MG63 (cell line): ENCODE results near the gene CNP. TPM values are rescaled to one million over a fixed set of nuclear protein-coding genes. Genes with fewer than 3 reads are reported as not detected.

Experiments used
- DNase-seq: peaks from one replicate; pipeline ENCODE4 v3.0.0-alpha.2; 2020
- H3K27me3 ChIP-seq: fragments of 250-450 bp; sonication (Bioruptor Pico); 2 replicates; pipeline ENCODE4 v1.5.1; 2020; ENCODE audit warnings: mild to moderate bottlenecking, moderate library complexity
- H3K36me3 ChIP-seq: fragments of 250-450 bp; sonication (Bioruptor Pico); 2 replicates; pipeline ENCODE4 v1.5.1; 2020; ENCODE audit warnings: mild to moderate bottlenecking, moderate library complexity
- H3K4me3 ChIP-seq: fragments of 250-450 bp; sonication (Bioruptor Pico); 2 replicates; pipeline ENCODE4 v1.5.1; 2020; ENCODE audit warnings: mild to moderate bottlenecking, moderate library complexity
- H3K9me3 ChIP-seq: fragments of 250-450 bp; sonication (Bioruptor Pico); 2 replicates; pipeline ENCODE4 v1.5.1; 2020; ENCODE audit warnings: mild to moderate bottlenecking, moderate library complexity
- total RNA-seq: library from RNA; depleted of rRNA; stranded (reverse); fragments of >200 nt; shearing (Covaris generic); gene quantifications from 2 replicates; pipeline ENCODE4 v1.2.3, GENCODE V29; 2014; ENCODE audit warnings: low replicate concordance

The CNP gene
- total RNA-seq, 1 experiment from 2014 or later, result 97.2 TPM

DNA sequence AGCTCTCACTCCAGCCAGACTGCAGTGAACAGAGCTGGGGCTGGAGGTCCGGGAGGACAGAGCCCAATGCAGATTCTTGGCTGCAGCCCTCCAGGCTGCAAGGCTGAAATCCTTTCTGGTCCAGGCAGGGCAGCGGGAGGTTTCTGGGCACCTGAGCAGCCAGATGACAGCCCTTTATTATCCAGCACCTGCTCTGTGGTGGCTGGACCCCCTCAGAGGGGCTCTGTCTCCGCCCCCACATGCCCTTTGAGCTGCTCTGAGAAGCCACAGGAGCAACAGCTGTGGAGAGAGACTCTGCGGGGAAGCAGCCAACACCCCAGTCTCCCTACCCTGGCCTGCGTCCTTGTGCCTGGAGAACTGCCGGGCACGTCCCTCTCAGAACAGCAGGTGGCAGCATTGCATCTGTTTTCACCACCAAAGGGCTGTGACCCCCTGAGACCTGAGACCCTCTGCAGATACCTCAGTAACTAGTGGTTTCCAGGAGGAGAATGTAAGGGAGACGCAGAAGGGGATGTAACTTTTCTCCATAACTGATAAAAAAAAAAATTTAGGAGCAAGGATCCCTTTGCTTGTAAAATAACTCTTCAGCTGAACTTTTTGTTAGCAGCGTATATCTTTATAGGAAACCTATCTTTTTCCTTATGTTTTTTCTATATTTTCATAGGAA, 3.7 kb upstream of the CNP start:
- Histone ChIP-seq H3K9me3 (no peaks in the 10 kb centered on the region), H3K27me3 (no peaks in the 10 kb centered on the region), H3K36me3 (peaks cover 4% of the 10 kb centered on the region), H3K4me3 (no peak overlapping the region)
- DNase-seq, result peak; percentile 61

GRCh38 chr17:41965694-41966462, 717 bp upstream of the CNP start:
- peak; percentile 42 for DNase-seq
- Histone ChIP-seq H3K4me3 (peak overlapping the region; percentile 88), H3K9me3 (no peaks in the 10 kb centered on the region)

GRCh38 chr17:41967141-41967920, 736 bp downstream of the CNP start:
- H3K27me3 ChIP-seq, result no peaks in the 10 kb centered on the region
- peaks cover 40% of the 10 kb centered on the region for H3K36me3 ChIP-seq
- no peak for DNase-seq
- peak overlapping the region; percentile 88 for H3K4me3 ChIP-seq
- no peaks in the 10 kb centered on the region for H3K9me3 ChIP-seq

More at GRCh38 chr17:41965694-41966462, 717 bp upstream of the CNP start:
- no peaks in the 10 kb centered on the region for H3K27me3 ChIP-seq
- H3K36me3 ChIP-seq, result peaks cover 27% of the 10 kb centered on the region

- H3K36me3 ChIP-seq, result peaks cover 47% of the 10 kb centered on the region
- DNase-seq, result no peak
- H3K9me3 ChIP-seq, result no peaks in the 10 kb centered on the region
- H3K4me3 ChIP-seq, result peak overlapping the region; percentile 88
- no peaks in the 10 kb centered on the region for H3K27me3 ChIP-seq
Observed at GRCh38 chr17:41967921-41968578, 1.5 kb downstream of the CNP start.

- H3K27me3 ChIP-seq, result no peaks in the 10 kb centered on the region
- DNase-seq, result no peak
- peaks cover 53% of the 10 kb centered on the region for H3K36me3 ChIP-seq
- no peak overlapping the region for H3K4me3 ChIP-seq
- H3K9me3 ChIP-seq, result no peaks in the 10 kb centered on the region
Observed at GRCh38 chr17:41968676-41969075, 2.1 kb downstream of the CNP start.

DNA sequence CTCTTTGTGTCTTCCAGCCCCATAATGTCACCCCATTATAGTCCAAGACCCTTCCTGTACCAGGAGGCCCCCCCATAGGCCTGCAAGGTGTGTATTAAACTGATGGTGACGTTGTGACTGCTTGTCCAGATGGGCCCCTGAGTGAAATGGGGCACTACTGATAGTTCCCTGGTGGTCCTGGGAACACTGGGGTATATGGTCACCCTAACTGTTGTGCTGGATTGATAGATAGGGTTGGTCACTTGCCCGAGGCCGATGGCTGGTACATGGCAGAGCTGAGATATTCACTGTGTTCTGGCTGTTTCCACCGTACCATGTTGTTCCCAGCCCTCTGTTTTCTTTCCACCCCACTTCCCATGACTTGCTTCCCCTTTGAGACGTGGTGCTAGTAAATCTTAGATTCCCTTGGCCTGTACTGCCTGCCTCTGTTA, 4.3 kb downstream of the CNP start:
- no peak for DNase-seq
- Histone ChIP-seq H3K9me3 (no peaks in the 10 kb centered on the region), H3K36me3 (peaks cover 75% of the 10 kb centered on the region)

DNA sequence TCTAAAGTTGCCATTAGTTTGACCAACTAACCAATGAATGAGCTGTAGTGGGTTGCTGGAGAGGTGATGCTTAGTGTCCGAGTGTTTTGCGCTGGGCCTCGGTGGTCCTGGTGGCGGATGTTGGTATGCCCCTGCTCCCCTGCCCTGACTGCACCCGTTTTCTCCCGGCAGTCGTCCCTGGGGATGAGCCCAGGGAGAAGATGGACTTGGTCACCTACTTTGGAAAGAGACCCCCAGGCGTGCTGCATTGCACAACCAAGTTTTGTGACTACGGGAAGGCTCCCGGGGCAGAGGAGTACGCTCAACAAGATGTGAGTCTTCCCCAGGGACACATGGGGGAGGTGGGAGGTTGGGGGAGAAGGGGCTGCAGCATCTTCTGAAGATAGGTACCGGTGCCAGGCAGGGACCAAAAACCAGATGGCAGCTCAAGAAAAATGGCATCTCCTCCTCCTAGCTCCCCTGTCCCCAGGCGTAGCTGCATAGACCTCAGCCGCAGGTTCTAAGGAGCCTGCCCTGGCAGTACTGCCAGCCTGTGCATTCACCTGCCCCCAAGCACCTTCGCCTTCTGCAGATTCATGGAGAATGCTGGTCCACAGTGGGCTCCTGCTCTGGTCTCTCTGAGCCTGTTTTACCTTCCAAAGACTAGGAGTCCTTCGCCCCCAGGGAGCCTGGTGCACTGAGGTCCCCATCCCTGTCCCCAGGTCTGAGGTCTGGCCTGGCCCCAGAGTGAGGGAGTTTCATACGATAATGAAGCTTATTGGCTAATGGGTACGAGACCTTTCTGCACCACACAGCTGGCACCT, 5.3 kb downstream of the CNP start:
- no peak overlapping the region for H3K4me3 ChIP-seq
- peaks cover 83% of the 10 kb centered on the region for H3K36me3 ChIP-seq
- no peaks in the 10 kb centered on the region for H3K27me3 ChIP-seq
- H3K9me3 ChIP-seq, result no peaks in the 10 kb centered on the region
- no peak for DNase-seq

More for the DNA sequence above, 4.3 kb downstream of the CNP start:
- no peaks in the 10 kb centered on the region for H3K27me3 ChIP-seq
- no peak overlapping the region for H3K4me3 ChIP-seq

DNA sequence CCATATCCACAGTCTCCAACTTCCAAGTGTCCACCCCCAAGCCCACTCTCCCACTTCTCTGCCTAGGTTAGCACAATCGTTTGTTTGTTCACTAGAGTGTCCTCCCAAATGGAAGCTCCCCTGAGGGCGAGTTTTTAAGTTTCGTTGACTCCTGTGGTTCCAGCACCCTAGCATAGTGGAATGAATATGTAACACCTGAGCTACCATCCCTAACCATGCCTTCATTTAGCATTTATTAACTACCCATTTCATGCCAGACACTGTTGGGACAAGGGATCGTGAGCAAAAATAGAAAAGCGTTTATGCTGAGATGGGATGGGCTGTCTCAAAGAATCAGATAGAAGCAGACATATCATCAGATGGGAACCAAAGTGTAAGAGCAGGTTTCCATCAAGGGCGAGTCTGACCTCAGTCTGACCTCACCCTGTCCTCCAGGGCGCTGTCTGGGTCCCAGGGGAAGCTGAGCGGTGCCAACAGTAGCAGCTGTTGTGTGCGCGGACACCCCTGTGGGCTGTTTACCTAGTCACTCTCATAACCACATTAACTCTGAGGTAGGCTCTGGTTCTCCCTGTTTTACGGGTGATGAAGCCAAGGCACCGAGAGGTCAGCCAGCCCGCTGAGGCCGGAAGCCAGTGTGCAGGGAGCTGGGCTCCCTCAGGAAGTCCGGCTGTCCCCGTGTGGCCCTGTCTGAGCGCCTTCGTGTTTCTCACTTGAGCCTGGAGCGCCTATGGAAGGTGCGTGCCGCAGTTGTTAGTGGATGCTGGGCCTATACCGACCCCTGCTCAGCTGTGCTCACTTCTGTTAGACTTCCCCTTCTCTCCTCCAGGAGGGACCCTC, 6.2 kb downstream of the CNP start:
- Histone ChIP-seq H3K9me3 (no peaks in the 10 kb centered on the region), H3K27me3 (no peaks in the 10 kb centered on the region), H3K36me3 (peaks cover 84% of the 10 kb centered on the region), H3K4me3 (no peak overlapping the region)
- DNase-seq, result no peak

DNA sequence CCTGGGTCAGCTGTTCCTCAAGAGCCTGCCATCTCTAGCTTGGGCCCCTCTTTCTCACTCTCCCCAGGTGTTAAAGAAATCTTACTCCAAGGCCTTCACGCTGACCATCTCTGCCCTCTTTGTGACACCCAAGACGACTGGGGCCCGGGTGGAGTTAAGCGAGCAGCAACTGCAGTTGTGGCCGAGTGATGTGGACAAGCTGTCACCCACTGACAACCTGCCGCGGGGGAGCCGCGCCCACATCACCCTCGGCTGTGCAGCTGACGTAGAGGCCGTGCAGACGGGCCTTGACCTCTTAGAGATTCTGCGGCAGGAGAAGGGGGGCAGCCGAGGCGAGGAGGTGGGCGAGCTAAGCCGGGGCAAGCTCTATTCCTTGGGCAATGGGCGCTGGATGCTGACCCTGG, 6.8 kb downstream of the CNP start:
- Histone ChIP-seq H3K9me3 (no peaks in the 10 kb centered on the region), H3K36me3 (peaks cover 81% of the 10 kb centered on the region), H3K27me3 (no peaks in the 10 kb centered on the region), H3K4me3 (no peak overlapping the region)
- no peak for DNase-seq

GRCh38 chr17:41974031-41974430, 7.4 kb downstream of the CNP start:
- H3K36me3 ChIP-seq, result peaks cover 81% of the 10 kb centered on the region
- no peaks in the 10 kb centered on the region for H3K9me3 ChIP-seq
- no peaks in the 10 kb centered on the region for H3K27me3 ChIP-seq
- no peak for DNase-seq
- no peak overlapping the region for H3K4me3 ChIP-seq

- Histone ChIP-seq H3K4me3 (no peak overlapping the region), H3K27me3 (no peaks in the 10 kb centered on the region), H3K36me3 (peaks cover 79% of the 10 kb centered on the region), H3K9me3 (no peaks in the 10 kb centered on the region)
- no peak for DNase-seq
Observed at GRCh38 chr17:41974658-41975057, 8.1 kb downstream of the CNP start.

DNA sequence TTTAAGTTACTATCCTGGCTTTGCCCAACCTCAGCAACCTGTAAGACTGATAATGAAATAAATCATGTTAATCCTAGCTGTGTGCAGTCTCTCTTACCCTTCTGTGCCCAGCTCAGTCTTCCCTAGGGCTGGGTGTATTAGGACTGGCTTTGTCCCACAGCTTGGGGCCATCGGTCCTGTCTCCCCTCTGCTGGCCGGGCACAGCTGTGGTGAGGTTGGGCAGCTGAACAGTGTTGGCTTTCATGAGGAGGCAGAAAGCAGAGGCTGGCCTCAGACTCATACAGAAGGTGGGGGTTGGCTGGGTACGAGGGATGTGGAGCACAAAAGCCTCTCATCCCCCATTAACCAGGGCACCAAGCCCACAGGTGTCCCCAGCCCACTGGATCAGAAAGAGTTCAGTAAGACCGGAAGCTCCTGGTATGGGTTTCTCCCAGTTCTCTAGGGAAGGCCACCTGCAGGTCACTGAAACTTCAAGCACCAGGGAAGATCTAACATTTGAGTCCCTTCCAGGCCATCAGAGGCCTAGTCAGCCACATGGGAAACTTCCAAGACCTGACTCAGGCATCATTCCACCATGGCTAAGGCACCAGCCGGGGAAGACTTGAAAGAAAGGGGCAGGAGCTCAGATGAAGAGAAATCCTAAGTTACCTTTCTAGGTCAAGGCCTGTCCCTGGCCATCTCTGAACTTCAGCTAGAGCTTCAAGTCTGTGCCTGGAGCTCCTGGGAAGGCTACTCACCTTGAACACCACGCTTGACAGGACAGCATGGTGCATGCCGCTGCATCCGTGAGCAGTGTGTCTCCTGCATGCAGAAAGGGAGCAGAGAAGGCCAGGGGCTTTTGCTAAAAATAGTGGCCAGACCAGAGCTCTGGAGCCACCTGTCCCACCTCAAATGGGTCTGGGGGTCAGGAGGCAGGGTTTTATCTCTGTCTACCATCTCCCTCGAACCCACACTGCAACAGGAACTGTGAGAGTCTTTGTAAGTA, 8.8 kb downstream of the CNP start:
- Histone ChIP-seq H3K9me3 (no peaks in the 10 kb centered on the region), H3K4me3 (no peak overlapping the region), H3K36me3 (peaks cover 85% of the 10 kb centered on the region), H3K27me3 (no peaks in the 10 kb centered on the region)
- peak; percentile 64 for DNase-seq

DNA sequence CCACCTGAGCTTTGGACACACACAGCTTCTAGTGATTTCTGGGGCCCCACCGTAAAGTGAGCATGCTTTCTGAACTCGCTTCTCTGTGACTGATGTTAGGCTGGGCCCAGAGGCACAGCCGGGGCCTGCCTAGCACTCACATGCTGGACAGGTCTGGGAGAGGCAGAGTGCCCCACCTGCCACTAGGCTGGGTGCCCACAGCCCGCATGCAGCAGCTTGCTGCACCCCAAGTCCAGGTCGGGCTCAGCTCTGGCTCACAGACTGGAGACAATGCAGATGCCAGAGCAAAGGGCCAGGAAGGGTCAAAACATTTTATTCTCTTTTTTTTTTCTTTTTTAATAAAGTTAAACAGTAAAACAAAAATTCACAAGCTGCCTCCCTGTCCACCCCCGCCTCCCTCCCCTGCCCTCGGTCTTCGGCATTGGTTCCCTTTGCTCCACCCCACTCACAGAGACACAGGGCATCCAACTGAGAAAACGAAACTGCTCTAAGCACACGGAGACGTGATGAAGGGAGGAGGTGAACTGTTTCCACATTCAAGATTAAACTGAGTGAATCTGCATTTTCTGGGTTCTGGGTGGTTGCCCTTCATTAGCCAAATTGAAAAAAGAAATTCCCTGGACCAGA, 9.7 kb downstream of the CNP start:
- Histone ChIP-seq H3K9me3 (no peaks in the 10 kb centered on the region), H3K27me3 (no peaks in the 10 kb centered on the region), H3K4me3 (no peak overlapping the region), H3K36me3 (peaks cover 87% of the 10 kb centered on the region)
- DNase-seq, result no peak

DNA sequence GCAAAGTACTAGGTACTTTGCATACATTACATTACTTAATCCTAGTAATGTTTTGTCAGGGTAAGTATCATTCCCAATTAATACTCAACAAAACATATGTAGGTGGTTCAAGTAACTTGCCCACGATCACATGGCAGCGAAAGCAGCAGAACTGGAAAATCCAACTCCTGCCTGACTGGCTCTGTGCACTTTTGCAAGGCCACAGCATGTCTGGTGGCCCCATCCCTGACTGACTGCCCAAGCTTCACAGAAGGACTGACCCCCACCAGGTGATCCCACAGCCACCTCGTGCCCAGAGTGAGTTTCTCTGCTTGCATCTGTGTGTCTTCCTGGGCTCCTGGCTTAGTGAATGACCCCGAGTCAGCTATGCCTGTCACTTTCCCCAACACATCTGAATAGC, 11.4 kb downstream of the CNP start:
- no peak for DNase-seq
- no peaks in the 10 kb centered on the region for H3K27me3 ChIP-seq
- peaks cover 88% of the 10 kb centered on the region for H3K36me3 ChIP-seq
- no peaks in the 10 kb centered on the region for H3K9me3 ChIP-seq
- H3K4me3 ChIP-seq, result no peak overlapping the region
